H1 (cell line): ENCODE data around the gene EHHADH. TPM values are rescaled to one million over a fixed set of nuclear protein-coding genes. Genes with fewer than 3 reads are reported as not detected.

Experiments
- CTCF ChIA-PET: fragments of 300-600 bp; sonication (Branson Sonifier 250); formaldehyde crosslinking; loops from one replicate; lab custom pipeline; 2021; ENCODE audit not compliant: partially characterized antibody; lab: Charles Lee
- POLR2A ChIA-PET: fragments of 300-600 bp; sonication (Branson Sonifier 250); formaldehyde crosslinking; loops from one replicate; lab custom pipeline; 2021; ENCODE audit warnings: inconsistent platforms; ENCODE audit not compliant: partially characterized antibody; lab: Charles Lee
- DNase-seq, 2 experiments: peaks; one replicate each; pipeline versions ENCODE4 v3.0.0 to v3.0.0-alpha.2; 2010 to 2022; ENCODE audit warnings: low spot score in 2 of 2, low read depth in 1 of 2, mixed read lengths in 1 of 2
- FAIRE-seq: peaks from 2 replicates; lab custom pipeline; 2011; peaks lifted over from hg19 to GRCh38; lab: Jason Lieb, UNC
- H2AFZ ChIP-seq: 2 replicates; pipeline ENCODE4 v1.8.1; 2012; ENCODE audit warnings: low read length, inconsistent platforms
- H2AK5ac ChIP-seq: 2 replicates; pipeline ENCODE4 v1.6.1; 2013; ENCODE audit warnings: low read depth, low read length
- H2BK120ac ChIP-seq: replicated peaks from 2 replicates; pipeline ENCODE3; 2013; ENCODE audit warnings: low read depth, low read length, inconsistent platforms
- H2BK12ac ChIP-seq: 2 replicates; pipeline ENCODE4 v1.6.1; 2013; ENCODE audit warnings: low read depth, low read length
- H2BK15ac ChIP-seq: 2 replicates; pipeline ENCODE4 v1.6.1; 2013; ENCODE audit warnings: low read length
- H2BK20ac ChIP-seq: 2 replicates; pipeline ENCODE4 v1.6.1; 2013; ENCODE audit warnings: low read length
- H2BK5ac ChIP-seq: 2 replicates; pipeline ENCODE4 v1.6.1; 2013; ENCODE audit warnings: low read depth, low read length
- H3K14ac ChIP-seq: 2 replicates; pipeline ENCODE4 v1.6.1; 2013; ENCODE audit warnings: inconsistent platforms; ENCODE audit not compliant: insufficient read length
- H3K18ac ChIP-seq: 2 replicates; pipeline ENCODE4 v1.6.1; 2013; ENCODE audit warnings: low read length; ENCODE audit errors: extremely low read depth
- H3K23ac ChIP-seq: 2 replicates; pipeline ENCODE4 v1.6.1; 2013; ENCODE audit warnings: inconsistent platforms; ENCODE audit not compliant: insufficient read length
- H3K23me2 ChIP-seq: 2 replicates; pipeline ENCODE4 v1.6.1; 2013; ENCODE audit warnings: low read depth, low read length
- H3K27ac ChIP-seq: 2 replicates; pipeline ENCODE4 v1.6.1; 2011; ENCODE audit warnings: low read depth, low read length, inconsistent platforms
- H3K27me3 ChIP-seq, 4 experiments: replicated peaks in 1 of 4; 1 replicate in 1 of 4; 2 replicates in 3 of 4; pipeline versions ENCODE4 v1.6.1 to v1.8.1; 2011 to 2013; ENCODE audit warnings: low read length in 3 of 4, mild to moderate bottlenecking in 3 of 4, inconsistent platforms in 2 of 4, mixed read lengths in 2 of 4, moderate library complexity in 1 of 4; ENCODE audit not compliant: control insufficient read depth in 3 of 4, insufficient read depth in 3 of 4; ENCODE audit errors: extremely low read depth in 1 of 4
- H3K36me3 ChIP-seq, 4 experiments: 2 replicates each; pipeline versions ENCODE4 v1.6.1 to v1.8.1; 2011 to 2013; ENCODE audit warnings: mild to moderate bottlenecking in 4 of 4, low read length in 3 of 4, moderate library complexity in 2 of 4, control low read depth in 1 of 4, inconsistent platforms in 1 of 4; ENCODE audit not compliant: insufficient read depth in 4 of 4, control insufficient read depth in 2 of 4
- H3K4ac ChIP-seq: replicated peaks from 2 replicates; pipeline ENCODE3; 2013; ENCODE audit warnings: low read length, low read depth, mixed read lengths, inconsistent platforms; ENCODE audit not compliant: insufficient read length
- H3K4me1 ChIP-seq, 4 experiments: replicated peaks in 1 of 4; 1 replicate in 1 of 4; 2 replicates in 3 of 4; pipeline versions ENCODE4 v1.6.1 to v1.8.1; 2011 to 2013; ENCODE audit warnings: low read length in 3 of 4, inconsistent platforms in 2 of 4, mixed read lengths in 1 of 4; ENCODE audit not compliant: insufficient read depth in 4 of 4, control insufficient read depth in 3 of 4
- H3K4me2 ChIP-seq, 2 experiments: 2 replicates each; pipeline versions ENCODE4 v1.6.1 to v1.8.1; 2011 to 2013; ENCODE audit warnings: low read depth in 2 of 2, low read length in 2 of 2, control low read depth in 1 of 2, inconsistent platforms in 1 of 2, mild to moderate bottlenecking in 1 of 2; ENCODE audit not compliant: insufficient read depth in 1 of 2
- H3K4me3 ChIP-seq, 4 experiments: fragments of 200-600, 300-600 bp in 1 of 4; sonication (generic), shearing (Covaris generic), sonication (Bioruptor Twin) in 1 of 4; 2 replicates each; pipeline versions ENCODE4 v1.5.1 to v1.8.1; 2011 to 2016; ENCODE audit warnings: low read length in 4 of 4, low read depth in 3 of 4, control low read depth in 2 of 4, inconsistent platforms in 2 of 4, mild to moderate bottlenecking in 2 of 4, mixed read lengths in 1 of 4, moderate library complexity in 1 of 4; ENCODE audit not compliant: insufficient read depth in 2 of 4; ENCODE audit errors: extremely low read depth in 1 of 4
- H3K56ac ChIP-seq: replicated peaks from 2 replicates; pipeline ENCODE3; 2013; ENCODE audit warnings: low read depth, mild to moderate bottlenecking, mixed read lengths, low read length, inconsistent platforms; ENCODE audit not compliant: insufficient read length
- H3K79me1 ChIP-seq: 2 replicates; pipeline ENCODE4 v1.6.1; 2013; ENCODE audit warnings: low read depth, low read length, control low read depth
- H3K79me2 ChIP-seq, 2 experiments: 2 replicates each; pipeline versions ENCODE4 v1.6.1 to v1.8.1; 2012 to 2013; ENCODE audit warnings: low read length in 2 of 2, mild to moderate bottlenecking in 2 of 2, inconsistent platforms in 1 of 2; ENCODE audit not compliant: insufficient read depth in 2 of 2, control insufficient read depth in 1 of 2
- H3K9ac ChIP-seq, 4 experiments: replicated peaks in 1 of 4; 1 replicate in 1 of 4; 2 replicates in 3 of 4; pipeline versions ENCODE4 v1.6.1 to v1.8.1; 2011 to 2013; ENCODE audit warnings: low read depth in 3 of 4, low read length in 3 of 4, control low read depth in 2 of 4, mild to moderate bottlenecking in 2 of 4, moderate library complexity in 2 of 4, inconsistent platforms in 1 of 4; ENCODE audit errors: extremely low read depth in 1 of 4
- H3K9me3 ChIP-seq, 2 experiments: 2 replicates each; pipeline versions ENCODE4 v1.6.1 to v1.8.1; 2012 to 2013; ENCODE audit warnings: mild to moderate bottlenecking in 2 of 2, moderate library complexity in 2 of 2, control low read depth in 1 of 2, inconsistent platforms in 1 of 2, low read depth in 1 of 2, low read length in 1 of 2, mixed read lengths in 1 of 2; ENCODE audit not compliant: insufficient read depth in 2 of 2
- H4K20me1 ChIP-seq, 2 experiments: replicated peaks in 1 of 2; 2 replicates each; pipeline versions ENCODE3 to v1.8.1; 2011 to 2013; ENCODE audit warnings: inconsistent platforms in 2 of 2, low read length in 2 of 2, mild to moderate bottlenecking in 1 of 2; ENCODE audit not compliant: insufficient read depth in 2 of 2, control insufficient read depth in 1 of 2
- H4K5ac ChIP-seq: 2 replicates; pipeline ENCODE4 v1.6.1; 2013; ENCODE audit warnings: low read length, low read depth, mixed read lengths, inconsistent platforms; ENCODE audit not compliant: insufficient read length
- H4K8ac ChIP-seq: 2 replicates; pipeline ENCODE4 v1.8.0; 2013; ENCODE audit warnings: mild to moderate bottlenecking, moderate library complexity, low read length, inconsistent platforms; ENCODE audit not compliant: insufficient read depth; ENCODE audit errors: extremely low read depth
- H4K91ac ChIP-seq: replicated peaks from 2 replicates; pipeline ENCODE3; 2013; ENCODE audit warnings: low read length, mixed read lengths, inconsistent platforms; ENCODE audit not compliant: insufficient read length
- CEBPB ChIP-seq: IDR thresholded peaks from 2 replicates; pipeline ENCODE4 v1.6.1; 2012; ENCODE audit warnings: low read depth, low read length
- HDAC6 ChIP-seq: IDR thresholded peaks from one replicate; pipeline ENCODE4 v1.7.1; 2012; ENCODE audit warnings: low read depth, mild to moderate bottlenecking, inconsistent platforms, low read length, moderate library complexity
- POLR2AphosphoS5 ChIP-seq: IDR thresholded peaks from 2 replicates; pipeline ENCODE4 v1.6.1; 2011; ENCODE audit warnings: low read depth, low read length
- SAP30 ChIP-seq: fragments of 300-600 bp; sonication (generic); IDR thresholded peaks from 2 replicates; pipeline ENCODE4 v1.7.1; 2012; ENCODE audit warnings: low read length, moderate library complexity, mild to moderate bottlenecking, inconsistent platforms; ENCODE audit not compliant: insufficient read depth, insufficient replicate concordance
- WGBS, 2 experiments: shearing (Covaris generic) in 1 of 2; methylation state at CpG; one replicate each; pipeline versions ENCODE4 v1.1.6 to v1.1.7; 2013 to 2015; ENCODE audit warnings: low lambda C conversion rate in 2 of 2, mixed read lengths in 2 of 2, inconsistent platforms in 1 of 2, low coverage in 1 of 2, missing lambda C conversion rate in 1 of 2; ENCODE audit not compliant: insufficient replicate concordance in 2 of 2, insufficient coverage in 1 of 2, insufficient read length in 1 of 2; ENCODE audit errors: extremely low coverage in 1 of 2, missing lambda C conversion rate in 1 of 2; 5-methylcytosine and 5-hydroxymethylcytosine counted together
- polyA plus RNA-seq, 7 experiments: library from polyadenylated mRNA; depleted of rRNA in 3 of 7; stranded (reverse) in 5 of 7; unstranded in 2 of 7; fragments of >200 nt in 5 of 7; fragments of 200-250 nt in 2 of 7; gene quantifications; 1 replicate in 5 of 7; 2 replicates in 1 of 7; 4 replicates in 1 of 7; pipeline versions ENCODE4 v1.2.1 to v1.2.3, GENCODE V29; 2011 to 2013; ENCODE audit warnings: missing spikeins in 2 of 7, mixed read lengths in 2 of 7
- total RNA-seq: library from RNA; stranded (reverse); fragmentation: NEBNext Ultra II Directional; extraction: Animal tissue kit (Norgen Biotek cat#: 25700); gene quantifications from 2 replicates; pipeline ENCODE4 v1.2.1, GENCODE V29; 2021
- TF ChIP-seq, protein P1 (sequence below): IDR thresholded peaks from 2 replicates; pipeline ENCODE4 v1.6.1; 2012; ENCODE audit warnings: inconsistent platforms

The EHHADH gene
- total and polyA plus RNA-seq, 2 of the 8 experiments (the other 6 are each of a cell fraction or from before 2014, with no cell fraction given) = 1.4 to 3.5 TPM

DNA sequence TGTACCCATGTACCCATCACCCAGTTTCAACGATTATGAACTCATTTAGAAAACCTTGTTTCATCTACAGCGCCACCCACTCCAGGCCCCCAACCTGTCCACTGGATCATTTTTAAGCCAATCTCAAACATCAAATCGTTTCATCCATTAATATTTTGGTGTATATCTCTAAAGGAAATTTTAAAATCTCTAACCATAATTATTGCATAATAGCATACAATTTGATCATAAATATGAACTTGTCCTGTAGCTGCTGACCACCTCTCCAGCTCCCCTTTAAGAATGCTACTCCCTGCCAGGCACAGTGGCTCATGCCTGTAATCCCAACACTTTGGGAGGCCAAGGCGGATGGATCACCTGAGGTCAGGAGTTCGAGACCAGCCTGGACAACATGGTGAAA lies 98.2 kb downstream of the EHHADH start:
- Histone ChIP-seq H2BK5ac (no peak overlapping the region), H3K23ac (no peak overlapping the region), H3K4me1 (peaks cover 4 to 9% (median 6%) of the 10 kb centered on the region in 4 experiments; a peak in 6 of 7 replicates), H4K91ac (no peak overlapping the region), H3K14ac (no peak overlapping the region), H3K79me2 (no peaks in the 10 kb centered on the region), H3K79me1 (no peaks in the 10 kb centered on the region), H3K18ac (no peak overlapping the region), H3K27me3 (peaks cover 0 to 26% (median 18%) of the 10 kb centered on the region in 4 experiments; a peak in 6 of 7 replicates), H2AFZ (no peak overlapping the region), H2BK120ac (no peak overlapping the region), H3K56ac (no peak overlapping the region), H3K4me2 (no peak overlapping the region), H3K27ac (no peak overlapping the region), H3K9ac (no peak overlapping the region), H3K4ac (no peak overlapping the region), H3K4me3 (no peak overlapping the region), H2BK15ac (no peak overlapping the region), H3K9me3 (no peaks in the 10 kb centered on the region), H3K23me2 (peaks cover 14% of the 10 kb centered on the region), H2BK12ac (no peak overlapping the region), H4K20me1 (peaks cover 3 to 7% of the 10 kb centered on the region in 2 experiments), H3K36me3 (no peaks in the 10 kb centered on the region), H4K8ac (no peak overlapping the region), H4K5ac (no peak overlapping the region), H2AK5ac (no peak overlapping the region), H2BK20ac (no peak overlapping the region)
- DNase-seq = no peak
- no peak for FAIRE-seq
- ChIA-PET CTCF (interaction anchor here (0.9 kb wide), 1 partner anchor 9 kb away, joined by 3 read pairs; no protein-coding TSS in a partner anchor), POLR2A (no interaction called here)
- WGBS, 2 experiments = 83% methylated on average over 5 of the region's 5 CpGs; no CpG with 5 or more reads in 1 of the 2 experiments
- TF ChIP-seq CEBPB (no peak), HDAC6 (no peak), POLR2AphosphoS5 (no peak), SAP30 (no peak)
- TF ChIP-seq, protein P1, sequence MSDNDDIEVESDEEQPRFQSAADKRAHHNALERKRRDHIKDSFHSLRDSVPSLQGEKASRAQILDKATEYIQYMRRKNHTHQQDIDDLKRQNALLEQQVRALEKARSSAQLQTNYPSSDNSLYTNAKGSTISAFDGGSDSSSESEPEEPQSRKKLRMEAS = no peak
